Peyer's patch (tissue), 4 donors: ENCODE results near the gene PC. TPM values are rescaled to one million over a fixed set of nuclear protein-coding genes. Genes with fewer than 3 reads are reported as not detected.

Experiments used
- DNase-seq, 3 donors: peaks; one replicate each; pipeline ENCODE4 v3.0.0-alpha.2; 2017 to 2019
- H3K27ac ChIP-seq, 4 donors: fragments of 200-600 bp; sonication (generic); one replicate each; pipeline ENCODE4 v1.5.1; 2016 to 2019
- H3K27me3 ChIP-seq, 2 donors: fragments of 200-600 bp; sonication (generic); one replicate each; pipeline ENCODE4 v1.5.1; 2019
- H3K36me3 ChIP-seq, 3 donors: fragments of 200-600 bp; sonication (generic); one replicate each; pipeline ENCODE4 v1.5.1; 2016 to 2019
- H3K4me1 ChIP-seq, 4 donors: fragments of 200-600 bp; sonication (generic); one replicate each; pipeline ENCODE4 v1.5.1; 2016 to 2019
- H3K4me3 ChIP-seq, 4 donors: fragments of 200-600 bp; sonication (generic); 1 replicate in 3 of 4; 2 replicates in 1 of 4; pipeline ENCODE4 v1.5.1; 2016 to 2019; ENCODE audit warnings: mild to moderate bottlenecking in 1 of 4
- H3K9me3 ChIP-seq, 4 donors: fragments of 200-600 bp; sonication (generic); one replicate each; pipeline ENCODE4 v1.5.1; 2016 to 2019; ENCODE audit warnings: mild to moderate bottlenecking in 1 of 4
- CTCF ChIP-seq, 6 experiments: fragments of 450-650 bp in 4 of 6; fragments of 200-600 bp in 2 of 6; sonication (generic) in 1 of 6; IDR thresholded peaks; one replicate each; pipeline ENCODE4 v1.5.1; 2017 to 2019; ENCODE audit warnings: antibody characterized with exemption in 6 of 6, mild to moderate bottlenecking in 3 of 6, moderate library complexity in 1 of 6
- POLR2A ChIP-seq, 2 donors: fragments of 450-650 bp; IDR thresholded peaks; one replicate each; pipeline ENCODE4 v1.5.1; 2017; ENCODE audit warnings: antibody characterized with exemption in 2 of 2, mild to moderate bottlenecking in 2 of 2, moderate library complexity in 2 of 2
- total RNA-seq, 4 donors: library from RNA; depleted of rRNA; stranded (reverse); fragments of >200 nt; gene quantifications; one replicate each; pipeline ENCODE4 v1.1.0, GENCODE V29; 2016

The PC gene
- total RNA-seq, 4 donors from 2014 or later, result 15.7 to 88.9 (median 77.2) TPM

DNA sequence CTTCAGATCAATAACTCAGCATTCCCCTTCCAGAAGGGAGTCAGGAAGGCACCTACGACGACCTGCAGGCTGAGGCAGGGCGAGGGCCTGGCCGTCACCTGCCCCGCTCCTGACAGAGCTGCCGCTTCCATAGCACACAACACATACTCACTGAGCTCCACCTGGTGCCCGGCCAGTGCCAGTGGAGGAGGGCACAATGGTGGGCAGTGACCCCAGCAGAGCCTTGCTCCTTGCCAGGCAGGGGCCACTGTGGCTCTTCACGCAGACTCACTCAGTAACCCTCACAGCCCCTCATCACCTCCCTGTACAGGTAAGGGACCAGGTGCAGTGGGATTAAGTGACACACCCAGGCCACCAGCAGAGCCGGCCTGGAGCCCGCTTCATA lies 76.7 kb downstream of the PC start:
- Histone ChIP-seq H3K9me3 (no peaks in the 10 kb centered on the region), H3K4me1 (peaks cover 0 to 4% (median 0%) of the 10 kb centered on the region in 4 donors), H3K27me3 (no peaks in the 10 kb centered on the region), H3K36me3 (no peaks in the 10 kb centered on the region), H3K4me3 (no peak overlapping the region), H3K27ac (no peak overlapping the region)
- TF ChIP-seq CTCF (IDR thresholded peaks at IDR 0.05) (no peak), POLR2A (IDR thresholded peaks at IDR 0.05) (no peak)
- no peak for DNase-seq

GRCh38 chr11:66880496-66881450 lies 77.4 kb downstream of the PC start:
- peak in 1 of 3 donors; percentile 47 for DNase-seq

DNA sequence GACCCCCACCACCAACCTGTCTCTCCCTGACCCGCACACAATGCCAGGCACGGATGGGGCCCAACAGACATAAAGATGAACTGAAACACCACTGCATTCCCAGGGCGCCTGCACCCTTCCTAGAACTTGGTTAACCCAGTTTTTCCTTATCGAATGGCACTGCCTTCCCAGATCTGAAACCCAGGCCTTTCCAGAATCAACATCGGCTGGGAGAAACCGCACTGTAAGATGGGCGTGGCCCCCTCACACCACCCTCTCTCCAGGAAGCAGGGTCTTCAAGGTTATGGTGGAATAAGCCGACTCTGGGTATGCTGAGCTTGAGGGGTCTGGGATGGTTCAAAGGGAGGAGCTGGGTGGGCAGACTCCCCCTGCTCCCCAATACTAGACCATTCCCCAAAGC lies 78.2 kb downstream of the PC start:
- Histone ChIP-seq H3K9me3 (no peaks in the 10 kb centered on the region), H3K27ac (no peak overlapping the region), H3K4me1 (peaks cover 0 to 4% (median 0%) of the 10 kb centered on the region in 4 donors), H3K27me3 (no peaks in the 10 kb centered on the region), H3K4me3 (no peak overlapping the region), H3K36me3 (no peaks in the 10 kb centered on the region)
- TF ChIP-seq CTCF (IDR thresholded peaks at IDR 0.05) (no peak), POLR2A (IDR thresholded peaks at IDR 0.05) (no peak)
- no peak for DNase-seq

More at GRCh38 chr11:66880496-66881450, 77.4 kb downstream of the PC start:
- no peaks in the 10 kb centered on the region for H3K27me3 ChIP-seq
- H3K27ac ChIP-seq, result no peak overlapping the region
- no peak for TF ChIP-seq CTCF (IDR thresholded peaks at IDR 0.05)
- TF ChIP-seq POLR2A (IDR thresholded peaks at IDR 0.05), result no peak
- no peaks in the 10 kb centered on the region for H3K9me3 ChIP-seq
- H3K4me1 ChIP-seq, result peaks cover 0 to 4% (median 0%) of the 10 kb centered on the region in 4 donors
- no peaks in the 10 kb centered on the region for H3K36me3 ChIP-seq
- H3K4me3 ChIP-seq, result no peak overlapping the region

GRCh38 chr11:66879583-66879982 lies 78.6 kb downstream of the PC start:
- H3K36me3 ChIP-seq, result no peaks in the 10 kb centered on the region
- no peak overlapping the region for H3K4me3 ChIP-seq
- TF ChIP-seq POLR2A (IDR thresholded peaks at IDR 0.05) (no peak), CTCF (IDR thresholded peaks at IDR 0.05) (no peak)
- no peaks in the 10 kb centered on the region for H3K27me3 ChIP-seq
- DNase-seq, result peak in 1 of 3 donors; percentile 39
- H3K4me1 ChIP-seq, result peaks cover 0 to 4% (median 0%) of the 10 kb centered on the region in 4 donors
- no peak overlapping the region for H3K27ac ChIP-seq
- H3K9me3 ChIP-seq, result no peaks in the 10 kb centered on the region

DNA sequence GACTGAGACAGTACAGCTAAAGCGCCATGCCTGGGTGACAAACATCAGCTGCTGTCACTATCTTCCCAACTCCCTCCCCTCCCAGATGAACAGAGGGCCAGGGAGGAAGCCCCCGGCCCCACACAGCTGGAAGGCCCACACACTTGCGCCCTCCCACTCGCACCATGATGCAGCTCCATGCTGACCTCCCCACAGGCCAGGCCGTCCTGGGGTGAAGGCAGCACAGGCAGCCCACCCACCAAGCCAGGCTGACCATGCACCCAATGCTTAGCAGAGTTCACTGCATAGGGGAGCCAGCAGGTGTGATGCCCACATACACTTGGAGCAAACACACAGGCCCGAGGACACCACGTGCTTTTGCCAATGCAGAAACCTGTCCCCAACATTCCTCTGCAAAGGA lies 79.2 kb downstream of the PC start:
- no peak for TF ChIP-seq POLR2A (IDR thresholded peaks at IDR 0.05)
- no peak for TF ChIP-seq CTCF (IDR thresholded peaks at IDR 0.05)
- H3K9me3 ChIP-seq, result no peaks in the 10 kb centered on the region
- no peaks in the 10 kb centered on the region for H3K27me3 ChIP-seq
- DNase-seq, result peak in 1 of 3 donors; percentile 37
- no peak overlapping the region for H3K4me3 ChIP-seq
- H3K4me1 ChIP-seq, result peaks cover 0 to 4% (median 0%) of the 10 kb centered on the region in 4 donors
- H3K27ac ChIP-seq, result no peak overlapping the region
- H3K36me3 ChIP-seq, result no peaks in the 10 kb centered on the region
